Measurements from ENCODE around the gene HERC3.

Gene HERC3

GRCh38 chr4:88690355-88690754 lies 98.1 kb downstream of the HERC3 start:
- no peaks in the 10 kb centered on the region for H3K4me1 ChIP-seq (ENCODE audit: insufficient read depth, low read length, severe bottlenecking)
- H3K9me2 ChIP-seq (ENCODE audit: low read depth, low read length), result no peaks in the 10 kb centered on the region
- no peak overlapping the region for H3K4me3 ChIP-seq (ENCODE audit: low read depth, low read length, poor library complexity, severe bottlenecking)
- no peaks in the 10 kb centered on the region for H3K79me2 ChIP-seq (ENCODE audit: insufficient read depth, low read length)
- no peaks in the 10 kb centered on the region for H3F3A ChIP-seq (ENCODE audit: insufficient read depth, low read length)
- H3K4me2 ChIP-seq (ENCODE audit: low read length), result no peak overlapping the region
- no peaks in the 10 kb centered on the region for H4K20me1 ChIP-seq (ENCODE audit: insufficient read depth, low read length)
- peaks cover 9% of the 10 kb centered on the region; the same call in 1 of the 2 replicates for H3K36me3 ChIP-seq (ENCODE audit: insufficient read depth, low read length)
- no peaks in the 10 kb centered on the region for H3K9me3 ChIP-seq (ENCODE audit: low read length)
- no peak overlapping the region for H2AFZ ChIP-seq (ENCODE audit: low read length)
- no peaks in the 10 kb centered on the region for H3K27me3 ChIP-seq (ENCODE audit: insufficient read depth, low read length)
- no peak overlapping the region for H3K9ac ChIP-seq (ENCODE audit: low read length)
- TF ChIP-seq CTCF (IDR thresholded peaks at IDR 0.05; ENCODE audit: low read length) (no peak), EZH2 (IDR thresholded peaks at IDR 0.05; ENCODE audit: borderline replicate concordance, low read length) (no peak)
- no peak overlapping the region for H3K27ac ChIP-seq (ENCODE audit: low read depth, low read length, poor library complexity, severe bottlenecking)

GRCh38 chr4:88693792-88694191 lies 101.5 kb downstream of the HERC3 start:
- H3K27ac ChIP-seq (ENCODE audit: low read depth, low read length, poor library complexity, severe bottlenecking), result no peak overlapping the region
- H3K9me3 ChIP-seq (ENCODE audit: low read length), result no peaks in the 10 kb centered on the region
- no peaks in the 10 kb centered on the region for H3K79me2 ChIP-seq (ENCODE audit: insufficient read depth, low read length)
- H4K20me1 ChIP-seq (ENCODE audit: insufficient read depth, low read length), result no peaks in the 10 kb centered on the region
- no peaks in the 10 kb centered on the region for H3K36me3 ChIP-seq (ENCODE audit: insufficient read depth, low read length)
- H3F3A ChIP-seq (ENCODE audit: insufficient read depth, low read length), result no peaks in the 10 kb centered on the region
- no peak overlapping the region for H3K4me3 ChIP-seq (ENCODE audit: low read depth, low read length, poor library complexity, severe bottlenecking)
- H3K4me2 ChIP-seq (ENCODE audit: low read length), result no peak overlapping the region
- no peaks in the 10 kb centered on the region for H3K9me2 ChIP-seq (ENCODE audit: low read depth, low read length)
- H2AFZ ChIP-seq (ENCODE audit: low read length), result no peak overlapping the region
- TF ChIP-seq CTCF (IDR thresholded peaks at IDR 0.05; ENCODE audit: low read length) (no peak), EZH2 (IDR thresholded peaks at IDR 0.05; ENCODE audit: borderline replicate concordance, low read length) (no peak)
- no peak overlapping the region for H3K9ac ChIP-seq (ENCODE audit: low read length)
- no peaks in the 10 kb centered on the region for H3K27me3 ChIP-seq (ENCODE audit: insufficient read depth, low read length)
- H3K4me1 ChIP-seq (ENCODE audit: insufficient read depth, low read length, severe bottlenecking), result peaks cover 16% of the 10 kb centered on the region

DNA sequence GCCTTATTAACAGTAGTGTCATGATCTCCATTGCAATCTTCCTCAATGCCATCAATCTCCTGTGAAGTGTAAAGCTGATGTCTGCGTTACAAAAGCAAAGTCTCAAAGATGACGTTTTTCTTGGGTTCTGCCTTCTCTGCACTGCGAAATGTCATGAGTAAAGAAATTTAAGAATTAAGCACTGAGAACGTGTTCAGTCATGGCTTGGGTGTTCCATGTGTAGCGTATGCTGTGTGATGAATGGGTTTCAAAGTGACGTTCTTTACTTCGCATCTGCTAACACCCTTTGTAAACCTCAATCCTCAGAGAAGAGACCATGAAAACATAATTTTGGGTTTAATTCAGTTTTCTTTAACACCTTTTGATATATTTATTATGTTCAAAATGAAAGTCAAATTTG lies 104.3 kb downstream of the HERC3 start:
- H3K9ac ChIP-seq (ENCODE audit: low read length), result peak overlapping the region; percentile 59

More for the DNA sequence above, 104.3 kb downstream of the HERC3 start:
- H3K4me2 ChIP-seq (ENCODE audit: low read length), result peak overlapping the region; percentile 75
- no peaks in the 10 kb centered on the region for H3K36me3 ChIP-seq (ENCODE audit: insufficient read depth, low read length)
- no peak overlapping the region for H3K27ac ChIP-seq (ENCODE audit: low read depth, low read length, poor library complexity, severe bottlenecking)
- H3K4me3 ChIP-seq (ENCODE audit: low read depth, low read length, poor library complexity, severe bottlenecking), result peak overlapping the region; percentile 74
- H2AFZ ChIP-seq (ENCODE audit: low read length), result no peak overlapping the region
- no peaks in the 10 kb centered on the region for H3K9me2 ChIP-seq (ENCODE audit: low read depth, low read length)
- no peaks in the 10 kb centered on the region for H4K20me1 ChIP-seq (ENCODE audit: insufficient read depth, low read length)
- no peaks in the 10 kb centered on the region for H3F3A ChIP-seq (ENCODE audit: insufficient read depth, low read length)
- no peaks in the 10 kb centered on the region for H3K9me3 ChIP-seq (ENCODE audit: low read length)
- H3K27me3 ChIP-seq (ENCODE audit: insufficient read depth, low read length), result no peaks in the 10 kb centered on the region
- no peaks in the 10 kb centered on the region for H3K79me2 ChIP-seq (ENCODE audit: insufficient read depth, low read length)
- TF ChIP-seq EZH2 (IDR thresholded peaks at IDR 0.05; ENCODE audit: borderline replicate concordance, low read length) (no peak), CTCF (IDR thresholded peaks at IDR 0.05; ENCODE audit: low read length) (no peak)
- peaks cover 16% of the 10 kb centered on the region for H3K4me1 ChIP-seq (ENCODE audit: insufficient read depth, low read length, severe bottlenecking)
